HS-5 (cell line): ENCODE data around the gene MCL1.
"Not testable (repeated sequence)": the region's sequence is repeated elsewhere in the genome, so short reads cannot be mapped to it uniquely, and the experiment has no call there.

Experiments
- DNase-seq: peaks from one replicate; pipeline ENCODE4 v3.0.0-alpha.2; 2012; ENCODE audit warnings: low read depth

The MCL1 gene

GRCh38 chr1:150602372-150602771, 23.0 kb upstream of the MCL1 start:
- not testable (repeated sequence) for DNase-seq

GRCh38 chr1:150601540-150601939, 22.1 kb upstream of the MCL1 start:
- no peak for DNase-seq

- DNase-seq, result not testable (repeated sequence)
These were observed 18.9 kb upstream of the MCL1 start for GRCh38 chr1:150598346-150598745.

- no peak for DNase-seq
These were observed 17.6 kb upstream of the MCL1 start for GRCh38 chr1:150596976-150597375.

GRCh38 chr1:150596095-150596892, 16.9 kb upstream of the MCL1 start:
- DNase-seq, result no peak

- DNase-seq, result no peak
These were observed 3.0 kb upstream of the MCL1 start for GRCh38 chr1:150582371-150582770.

- not testable (repeated sequence) for DNase-seq
These were observed 2.6 kb upstream of the MCL1 start for GRCh38 chr1:150581962-150582361.

GRCh38 chr1:150581437-150581836, 2.0 kb upstream of the MCL1 start:
- not testable (repeated sequence) for DNase-seq

GRCh38 chr1:150580966-150581365, 1.6 kb upstream of the MCL1 start:
- not testable (repeated sequence) for DNase-seq

- no peak for DNase-seq
These were observed 684 bp upstream of the MCL1 start for GRCh38 chr1:150579945-150580642.

GRCh38 chr1:150578272-150579109, 919 bp downstream of the MCL1 start:
- DNase-seq, result no peak

- no peak for DNase-seq
These were observed 1.7 kb downstream of the MCL1 start for GRCh38 chr1:150577557-150578271.

- no peak for DNase-seq
These were observed 2.4 kb downstream of the MCL1 start for GRCh38 chr1:150576794-150577556.

- DNase-seq, result no peak
These were observed 3.1 kb downstream of the MCL1 start for GRCh38 chr1:150576367-150576711.

GRCh38 chr1:150575518-150576366, 3.7 kb downstream of the MCL1 start:
- no peak for DNase-seq

GRCh38 chr1:150575072-150575489, 4.3 kb downstream of the MCL1 start:
- DNase-seq, result no peak

- DNase-seq, result no peak
These were observed 4.9 kb downstream of the MCL1 start for GRCh38 chr1:150574260-150575071.

- DNase-seq, result not testable (repeated sequence)
These were observed 5.8 kb downstream of the MCL1 start for GRCh38 chr1:150573648-150574071.

- DNase-seq, result no peak
These were observed 6.3 kb downstream of the MCL1 start for GRCh38 chr1:150572918-150573647.
